ENCODE data around the gene TSPAN8.

- TF ChIP-seq CTCF (IDR thresholded peaks at IDR 0.05), result no peak
- TF ChIP-seq EZH2 (IDR thresholded peaks at IDR 0.05), result no peak
Observed at GRCh38 chr12:71200706-71201105, 42.9 kb upstream of the TSPAN8 start.
